HCEC 1CT (cell line): Measurements from ENCODE around the gene VMAC.

Source experiments
- DNase-seq: peaks from one replicate; pipeline ENCODE4 v3.0.0-alpha.2; 2017

The VMAC gene

GRCh38 chr19:5955636-5955935, 50.9 kb downstream of the VMAC start:
- no peak for DNase-seq

DNA sequence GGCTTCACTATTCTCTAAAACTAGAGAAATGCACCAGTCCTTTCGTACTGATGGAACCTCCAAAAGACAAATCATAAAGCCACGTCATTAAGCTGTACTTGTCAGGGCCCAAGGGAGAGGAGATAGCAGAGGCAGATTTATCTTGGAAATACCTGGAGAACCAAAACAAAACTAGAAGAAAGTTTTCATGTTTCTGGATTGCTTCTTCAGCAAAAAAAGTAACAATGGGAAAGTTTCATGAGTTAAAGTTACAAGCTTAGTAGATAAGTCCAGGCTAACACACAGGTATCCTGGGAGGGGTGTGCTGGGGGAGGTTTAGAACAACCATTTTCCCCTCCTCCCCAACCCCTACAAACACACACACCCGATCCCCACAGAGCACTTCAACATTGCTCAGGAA, 51.7 kb downstream of the VMAC start:
- no peak for DNase-seq

DNA sequence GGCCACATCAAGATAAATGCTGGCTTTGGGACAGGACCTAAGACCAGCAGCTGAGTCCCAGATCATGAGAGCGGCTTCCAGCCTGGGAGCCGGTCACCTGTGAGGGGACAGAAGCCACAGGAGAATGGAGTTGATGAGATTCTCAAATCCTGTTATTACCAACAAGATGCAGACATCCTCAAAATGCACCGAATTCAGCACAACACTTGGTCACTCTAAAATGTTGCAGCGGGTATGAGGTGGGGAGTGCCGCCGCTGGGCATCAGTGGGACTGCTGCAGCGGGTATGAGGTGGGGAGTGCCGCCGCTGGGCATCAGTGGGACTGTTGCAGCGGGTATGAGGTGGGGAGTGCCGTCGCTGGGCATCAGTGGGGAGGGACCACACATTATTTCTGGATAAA, 52.1 kb downstream of the VMAC start:
- DNase-seq = no peak

GRCh38 chr19:5957170-5957569, 52.5 kb downstream of the VMAC start:
- DNase-seq = peak; percentile 47

- no peak for DNase-seq
Measured at GRCh38 chr19:5958074-5958850, 53.6 kb downstream of the VMAC start.

GRCh38 chr19:5958851-5959122, 54.1 kb downstream of the VMAC start:
- DNase-seq = no peak

DNA sequence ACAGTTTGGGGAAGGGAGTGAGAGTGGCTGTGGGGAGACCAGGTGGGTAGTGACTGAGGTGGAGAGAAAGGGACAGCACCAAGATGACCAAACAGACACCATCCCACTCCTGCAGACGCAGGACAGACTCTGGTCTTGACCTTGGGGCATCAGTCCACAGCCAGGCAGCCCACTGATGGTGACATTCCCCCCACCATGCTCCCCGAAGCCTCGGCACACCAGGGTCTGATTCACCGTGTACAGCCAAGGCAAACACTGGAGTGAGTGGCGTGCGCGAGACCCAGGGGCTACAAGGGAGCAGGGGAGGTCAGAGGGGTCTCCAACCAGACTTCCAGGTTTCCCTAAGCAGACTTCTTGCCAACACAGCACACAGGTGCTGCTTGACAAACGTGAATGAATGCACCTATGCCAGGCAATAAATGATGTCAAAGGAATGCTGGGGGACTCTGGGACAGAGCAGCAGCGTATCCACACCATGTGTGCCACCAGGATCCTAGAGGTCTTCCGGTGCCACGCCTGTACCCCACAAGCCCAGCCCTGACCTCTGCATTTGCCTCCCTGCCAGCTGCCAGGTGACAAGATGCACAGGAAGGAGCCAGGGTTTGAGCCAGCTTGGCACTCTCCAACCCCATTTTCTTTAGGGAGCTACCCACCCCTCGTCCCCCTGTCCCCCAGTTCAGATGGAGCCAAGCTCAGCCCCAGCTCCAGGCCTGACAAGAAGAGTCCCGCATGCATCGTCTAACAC, 54.8 kb downstream of the VMAC start:
- no peak for DNase-seq
